ENCODE results near the gene PGGHG.

DNA sequence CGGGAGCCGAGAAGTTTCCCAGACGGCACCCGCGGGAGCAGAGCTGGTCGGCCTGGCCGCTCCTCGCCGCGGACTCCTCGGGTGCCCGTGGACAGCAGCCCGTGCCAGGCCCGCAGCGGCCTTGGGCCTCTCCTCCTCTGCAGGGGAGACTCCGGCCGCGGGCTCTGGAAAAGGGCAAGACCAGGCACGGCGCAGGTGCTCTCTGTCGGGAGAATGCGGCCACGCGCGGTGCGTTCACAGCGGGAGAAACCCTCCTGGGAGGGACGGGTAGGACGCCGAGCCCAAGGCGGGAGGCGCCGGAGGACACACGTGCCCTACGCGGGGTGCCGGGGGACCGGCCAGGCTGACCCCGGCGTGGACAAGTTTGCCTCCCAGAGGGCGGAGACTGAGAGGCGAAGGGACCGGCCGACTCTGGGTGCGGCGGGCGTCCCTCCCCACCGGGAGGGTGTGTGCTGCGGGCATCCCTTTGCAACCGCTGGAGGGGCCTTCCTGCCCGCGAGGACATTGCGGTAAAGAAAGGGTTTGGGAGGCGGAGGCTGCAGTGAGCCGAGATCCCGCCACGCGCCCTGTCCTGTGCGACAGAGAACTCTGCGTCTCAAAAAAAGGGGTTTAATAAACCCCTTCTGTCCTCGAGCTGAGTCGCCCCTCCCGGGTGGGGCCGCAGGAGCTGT, 27.2 kb downstream of the PGGHG start:
- TF ChIP-seq CTCF (IDR thresholded peaks at IDR 0.05) (no peak), POLR2A (IDR thresholded peaks at IDR 0.05) (peak in 1 of 2 donors; percentile 37), POLR2AphosphoS5 (IDR thresholded peaks at IDR 0.05) (peak; percentile 63)
